ENCODE measurements around the gene WDR18. TPM values are rescaled to one million over a fixed set of nuclear protein-coding genes. Genes with fewer than 3 reads are reported as not detected.

WDR18 gene
- total and polyA plus RNA-seq, 2 of the 8 experiments (the other 6 are each of a cell fraction or from before 2014, with no cell fraction given), result 87.7 to 177 TPM

DNA sequence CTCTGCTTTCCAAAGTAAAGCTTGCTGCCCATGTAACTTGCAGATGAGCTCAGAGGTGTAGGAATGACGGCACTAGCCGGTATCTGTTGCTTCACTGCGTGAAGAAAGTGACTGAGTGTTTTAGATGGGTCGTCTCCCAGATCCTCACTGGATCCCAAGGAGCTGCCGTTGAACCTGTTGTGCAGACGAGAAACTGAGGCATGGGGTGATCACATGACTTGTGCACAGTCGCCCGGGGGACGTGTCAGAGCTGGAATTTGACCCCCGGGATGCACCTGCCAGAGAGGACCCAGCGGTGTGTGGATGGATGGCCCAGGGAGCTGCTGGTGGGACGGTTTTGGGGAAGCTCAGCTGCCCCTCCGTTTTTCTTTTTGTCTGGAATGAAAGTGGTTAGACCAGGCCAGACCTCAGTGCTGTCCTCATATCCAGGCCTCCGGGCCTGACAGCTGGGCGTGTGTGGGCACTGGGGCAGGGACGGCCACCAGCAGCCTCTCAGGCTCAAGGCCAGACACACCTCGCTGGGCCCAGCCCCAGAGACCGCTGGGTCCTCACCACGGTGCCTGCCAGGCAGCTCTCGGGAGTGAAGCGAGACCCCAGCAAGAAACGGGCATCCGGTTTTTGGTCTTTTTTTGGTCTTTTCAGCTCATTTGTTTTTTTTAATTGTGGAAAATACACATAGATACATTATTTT lies 45.8 kb upstream of the WDR18 start:
- H4K5ac ChIP-seq (ENCODE audit: insufficient read length, low read depth, low read length), result no peak overlapping the region
- no peaks in the 10 kb centered on the region for H3K23me2 ChIP-seq (ENCODE audit: low read depth, low read length)
- H2BK15ac ChIP-seq (ENCODE audit: low read length), result no peak overlapping the region
- H2AFZ ChIP-seq (ENCODE audit: low read length), result no peak overlapping the region
- ChIA-PET CTCF (ENCODE audit: partially characterized antibody) (interaction anchor here (0.6 to 2.5 kb wide), 8 partner anchors 15 to 57 kb away, joined by 3 to 15 read pairs (median 4); no protein-coding TSS in a partner anchor), POLR2A (ENCODE audit: partially characterized antibody) (interaction anchor here (0.6 to 2.9 kb wide), 8 partner anchors 14 to 81 kb away, joined by 3 to 8 read pairs (median 4); partner anchors contain the start of genes MED16 and WDR18)
- H2BK12ac ChIP-seq (ENCODE audit: low read depth, low read length), result no peak overlapping the region
- no peak overlapping the region for H3K9ac ChIP-seq (replicated peaks in 1 of 4; ENCODE audit: extremely low read depth in 1 of 4, low read depth in 3 of 4, low read length in 3 of 4)
- H4K8ac ChIP-seq (ENCODE audit: extremely low read depth, insufficient read depth, low read length), result no peak overlapping the region
- H3K79me1 ChIP-seq (ENCODE audit: low read depth, low read length), result peaks cover 14% of the 10 kb centered on the region
- H3K18ac ChIP-seq (ENCODE audit: extremely low read depth, low read length), result no peak overlapping the region
- H3K36me3 ChIP-seq (ENCODE audit: control insufficient read depth in 2 of 4, insufficient read depth in 4 of 4, low read length in 3 of 4), result peaks cover 3 to 13% (median 5%) of the 10 kb centered on the region in 4 experiments; a peak in 7 of 8 replicates
- WGBS, 2 experiments (ENCODE audit: extremely low coverage in 1 of 2, insufficient coverage in 1 of 2, insufficient read length in 1 of 2, insufficient replicate concordance in 2 of 2, low coverage in 1 of 2, low lambda C conversion rate in 2 of 2, missing lambda C conversion rate in 1 of 2), result 78% methylated on average over 21 of the region's 23 CpGs; no CpG with 5 or more reads in 1 of the 2 experiments
- no peak overlapping the region for H3K4me2 ChIP-seq (ENCODE audit: insufficient read depth in 1 of 2, low read depth in 2 of 2, low read length in 2 of 2)
- H3K79me2 ChIP-seq (ENCODE audit: control insufficient read depth in 1 of 2, insufficient read depth in 2 of 2, low read length in 2 of 2), result peaks cover 5 to 70% of the 10 kb centered on the region in 2 experiments
- peaks cover 0 to 4% (median under 1%) of the 10 kb centered on the region in 4 experiments; a peak in 2 of 7 replicates for H3K4me1 ChIP-seq (replicated peaks in 1 of 4; ENCODE audit: control insufficient read depth in 3 of 4, insufficient read depth in 4 of 4, low read length in 3 of 4)
- H2BK5ac ChIP-seq (ENCODE audit: low read depth, low read length), result 0 out of 2 replicates have a peak overlapping the region, but pooled peaks have one; percentile 30
- no peak overlapping the region for H4K91ac ChIP-seq (replicated peaks; ENCODE audit: insufficient read length, low read length)
- H3K9me3 ChIP-seq (ENCODE audit: insufficient read depth in 2 of 2, low read depth in 1 of 2, low read length in 1 of 2), result no peaks in the 10 kb centered on the region
- H3K4me3 ChIP-seq (ENCODE audit: extremely low read depth in 1 of 4, insufficient read depth in 2 of 4, low read depth in 3 of 4, low read length in 4 of 4), result no peak overlapping the region
- H4K20me1 ChIP-seq (replicated peaks in 1 of 2; ENCODE audit: control insufficient read depth in 1 of 2, insufficient read depth in 2 of 2, low read length in 2 of 2), result peaks cover 7 to 36% of the 10 kb centered on the region in 2 experiments
- H3K14ac ChIP-seq (ENCODE audit: insufficient read length), result no peak overlapping the region
- no peak overlapping the region; the same call in 1 of the 2 replicates for H2AK5ac ChIP-seq (ENCODE audit: low read depth, low read length)
- no peak overlapping the region for H2BK20ac ChIP-seq (ENCODE audit: low read length)
- no peak overlapping the region for H3K4ac ChIP-seq (replicated peaks; ENCODE audit: insufficient read length, low read depth, low read length)
- H3K56ac ChIP-seq (replicated peaks; ENCODE audit: insufficient read length, low read depth, low read length), result no peak overlapping the region
- FAIRE-seq (no peak), DNase-seq (ENCODE audit: low read depth in 1 of 2, low spot score in 2 of 2) (no peak)
- no peaks in the 10 kb centered on the region for H3K27me3 ChIP-seq (replicated peaks in 1 of 4; ENCODE audit: control insufficient read depth in 3 of 4, extremely low read depth in 1 of 4, insufficient read depth in 3 of 4, low read length in 3 of 4)
- H2BK120ac ChIP-seq (replicated peaks; ENCODE audit: low read depth, low read length), result no peak overlapping the region
- no peak overlapping the region for H3K23ac ChIP-seq (ENCODE audit: insufficient read length)
- H3K27ac ChIP-seq (ENCODE audit: low read depth, low read length), result no peak overlapping the region
- TF ChIP-seq RFX5 (IDR thresholded peaks at IDR 0.05; ENCODE audit: borderline replicate concordance, low read depth, low read length) (no peak), ASH2L (IDR thresholded peaks at IDR 0.05; ENCODE audit: low read length) (no peak), RNF2 (IDR thresholded peaks at IDR 0.05; ENCODE audit: borderline replicate concordance, low read depth, low read length, missing control alignments, poor library complexity, severe bottlenecking) (no peak), ZNF274 (IDR thresholded peaks at IDR 0.05; ENCODE audit: borderline replicate concordance, extremely low read depth, low read length) (no peak), SUZ12 (IDR thresholded peaks at IDR 0.05; ENCODE audit: low read length) (no peak), CTCF (IDR thresholded peaks at IDR 0.05; ENCODE audit: control extremely low read depth in 1 of 3, insufficient read depth in 1 of 3, low read depth in 1 of 3, low read length in 3 of 3) (no peak)
- TF ChIP-seq, protein P1, sequence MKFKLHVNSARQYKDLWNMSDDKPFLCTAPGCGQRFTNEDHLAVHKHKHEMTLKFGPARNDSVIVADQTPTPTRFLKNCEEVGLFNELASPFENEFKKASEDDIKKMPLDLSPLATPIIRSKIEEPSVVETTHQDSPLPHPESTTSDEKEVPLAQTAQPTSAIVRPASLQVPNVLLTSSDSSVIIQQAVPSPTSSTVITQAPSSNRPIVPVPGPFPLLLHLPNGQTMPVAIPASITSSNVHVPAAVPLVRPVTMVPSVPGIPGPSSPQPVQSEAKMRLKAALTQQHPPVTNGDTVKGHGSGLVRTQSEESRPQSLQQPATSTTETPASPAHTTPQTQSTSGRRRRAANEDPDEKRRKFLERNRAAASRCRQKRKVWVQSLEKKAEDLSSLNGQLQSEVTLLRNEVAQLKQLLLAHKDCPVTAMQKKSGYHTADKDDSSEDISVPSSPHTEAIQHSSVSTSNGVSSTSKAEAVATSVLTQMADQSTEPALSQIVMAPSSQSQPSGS (IDR thresholded peaks at IDR 0.05; ENCODE audit: low read length), result no peak

Measured in H1 (cell line).